Mesothelial cell of epicardium (in vitro differentiated cells): ENCODE measurements around the gene PLA2G6. TPM values are rescaled to one million over a fixed set of nuclear protein-coding genes. Genes with fewer than 3 reads are reported as not detected.
A peak's percentile ranks its signal among the peaks of the same experiment; 100 is the strongest.

Source experiments
- DNase-seq, 2 experiments: peaks; one replicate each; pipeline ENCODE4 v3.0.0; 2021; ENCODE audit warnings: low spot score in 2 of 2; ENCODE audit not compliant: unreplicated experiment in 2 of 2
- H3K27ac Mint-ChIP-seq: 2 replicates; pipeline ENCODE4 v1.8.0; 2021; ENCODE audit warnings: mixed read lengths
- H3K27me3 Mint-ChIP-seq: 2 replicates; pipeline ENCODE4 v1.8.0; 2021; ENCODE audit warnings: low read depth, mixed read lengths
- H3K36me3 Mint-ChIP-seq: 2 replicates; pipeline ENCODE4 v1.8.0; 2021; ENCODE audit warnings: mixed read lengths
- H3K4me1 Mint-ChIP-seq: 2 replicates; pipeline ENCODE4 v1.8.0; 2021; ENCODE audit warnings: mixed read lengths
- H3K4me3 Mint-ChIP-seq: 2 replicates; pipeline ENCODE4 v1.8.0; 2021; ENCODE audit warnings: mild to moderate bottlenecking, moderate library complexity, mixed read lengths
- H3K9me3 Mint-ChIP-seq: 2 replicates; pipeline ENCODE4 v1.8.0; 2021; ENCODE audit warnings: mixed read lengths
- CTCF ChIP-seq: fragments of 200-600 bp; sonication (generic); IDR thresholded peaks from one replicate; pipeline ENCODE4 v1.5.0; 2021; ENCODE audit warnings: antibody characterized with exemption; ENCODE audit not compliant: unreplicated experiment
- total RNA-seq: library from RNA; stranded (reverse); gene quantifications from 3 replicates; pipeline ENCODE4 v1.2.1, GENCODE V29; 2021

Gene PLA2G6
- total RNA-seq, 1 donor from 2014 or later: 88.2 TPM

GRCh38 chr22:38171927-38172831 is 9.5 kb downstream of the PLA2G6 start:
- Mint-ChIP-seq H3K27ac (no peak overlapping the region), H3K36me3 (peaks cover 5% of the 10 kb centered on the region), H3K9me3 (no peaks in the 10 kb centered on the region), H3K27me3 (no peaks in the 10 kb centered on the region), H3K4me3 (no peak overlapping the region), H3K4me1 (peaks cover 5% of the 10 kb centered on the region)
- no peak for TF ChIP-seq CTCF
- DNase-seq: no peak

- Mint-ChIP-seq H3K36me3 (peaks cover 11% of the 10 kb centered on the region), H3K27ac (no peak overlapping the region), H3K9me3 (no peaks in the 10 kb centered on the region), H3K4me3 (no peak overlapping the region), H3K4me1 (peaks cover 5% of the 10 kb centered on the region), H3K27me3 (no peaks in the 10 kb centered on the region)
- no peak for TF ChIP-seq CTCF
- no peak for DNase-seq
Measured at GRCh38 chr22:38170469-38170868, 11.2 kb downstream of the PLA2G6 start.

GRCh38 chr22:38169116-38169515 is 12.5 kb downstream of the PLA2G6 start:
- no peak overlapping the region for H3K27ac Mint-ChIP-seq
- H3K36me3 Mint-ChIP-seq: peaks cover 19% of the 10 kb centered on the region
- DNase-seq: no peak
- peaks cover 10% of the 10 kb centered on the region for H3K4me1 Mint-ChIP-seq
- no peaks in the 10 kb centered on the region for H3K27me3 Mint-ChIP-seq
- H3K9me3 Mint-ChIP-seq: no peaks in the 10 kb centered on the region
- no peak overlapping the region for H3K4me3 Mint-ChIP-seq
- no peak for TF ChIP-seq CTCF

GRCh38 chr22:38167988-38168407 is 13.6 kb downstream of the PLA2G6 start:
- Mint-ChIP-seq H3K36me3 (peaks cover 19% of the 10 kb centered on the region), H3K4me1 (peaks cover 17% of the 10 kb centered on the region), H3K9me3 (no peaks in the 10 kb centered on the region), H3K27ac (peak overlapping the region; percentile 11), H3K4me3 (no peak overlapping the region), H3K27me3 (no peaks in the 10 kb centered on the region)
- no peak for TF ChIP-seq CTCF
- no peak for DNase-seq

GRCh38 chr22:38165922-38166593 is 15.6 kb downstream of the PLA2G6 start:
- H3K36me3 Mint-ChIP-seq: peaks cover 29% of the 10 kb centered on the region
- no peaks in the 10 kb centered on the region for H3K9me3 Mint-ChIP-seq
- DNase-seq: no peak
- H3K27ac Mint-ChIP-seq: no peak overlapping the region
- H3K4me1 Mint-ChIP-seq: peaks cover 17% of the 10 kb centered on the region
- H3K4me3 Mint-ChIP-seq: no peak overlapping the region
- TF ChIP-seq CTCF: no peak
- no peaks in the 10 kb centered on the region for H3K27me3 Mint-ChIP-seq
